Upper lobe of right lung (tissue), 1 donor: ENCODE data around the gene RNF220. TPM values are rescaled to one million over a fixed set of nuclear protein-coding genes. Genes with fewer than 3 reads are reported as not detected.

Experiments
- ATAC-seq: fragments of 200-7000 bp; cut with Tn5 transposase; one replicate; pipeline ENCODE4 v1.9.1; 2020; ENCODE audit warnings: mild to moderate bottlenecking, moderate library complexity
- DNase-seq: peaks from one replicate; pipeline ENCODE4 v3.0.0-alpha.2; 2020
- H3K27ac ChIP-seq: fragments of 200-600 bp; one replicate; pipeline ENCODE4 v1.8.0; 2022
- H3K27me3 ChIP-seq: fragments of 200-600 bp; one replicate; pipeline ENCODE4 v1.8.0; 2022; ENCODE audit warnings: mild to moderate bottlenecking
- H3K36me3 ChIP-seq: fragments of 200-600 bp; one replicate; pipeline ENCODE4 v1.8.0; 2022
- H3K4me1 ChIP-seq: fragments of 200-600 bp; one replicate; pipeline ENCODE4 v1.8.0; 2022
- H3K4me3 ChIP-seq: fragments of 200-600 bp; one replicate; pipeline ENCODE4 v1.8.0; 2022; ENCODE audit warnings: mild to moderate bottlenecking
- H3K9me3 ChIP-seq: fragments of 200-600 bp; one replicate; pipeline ENCODE4 v1.8.0; 2022
- intact Hi-C: fragments of 100-400 bp; cut with DNase I; formaldehyde crosslinking; loops from one replicate; pipeline ENCODE4 v1.11.0; 2022
- total RNA-seq: library from RNA; stranded (reverse); fragmentation: NEBNext Ultra II Directional; extraction: Animal tissue kit (Norgen Biotek cat#: 25700); gene quantifications from one replicate; pipeline ENCODE4 v1.2.1, GENCODE V29; 2021
- TF ChIP-seq, protein P1 (sequence below): fragments of 200-600 bp; IDR thresholded peaks from one replicate; pipeline ENCODE4 v1.8.0; 2022; ENCODE audit warnings: antibody characterized with exemption
- donor health status: DM: no; HTN: yes; CAD: no; lungs with severe emphysema.

RNF220 gene
- total RNA-seq, 1 donor from 2014 or later = 72.6 TPM

DNA sequence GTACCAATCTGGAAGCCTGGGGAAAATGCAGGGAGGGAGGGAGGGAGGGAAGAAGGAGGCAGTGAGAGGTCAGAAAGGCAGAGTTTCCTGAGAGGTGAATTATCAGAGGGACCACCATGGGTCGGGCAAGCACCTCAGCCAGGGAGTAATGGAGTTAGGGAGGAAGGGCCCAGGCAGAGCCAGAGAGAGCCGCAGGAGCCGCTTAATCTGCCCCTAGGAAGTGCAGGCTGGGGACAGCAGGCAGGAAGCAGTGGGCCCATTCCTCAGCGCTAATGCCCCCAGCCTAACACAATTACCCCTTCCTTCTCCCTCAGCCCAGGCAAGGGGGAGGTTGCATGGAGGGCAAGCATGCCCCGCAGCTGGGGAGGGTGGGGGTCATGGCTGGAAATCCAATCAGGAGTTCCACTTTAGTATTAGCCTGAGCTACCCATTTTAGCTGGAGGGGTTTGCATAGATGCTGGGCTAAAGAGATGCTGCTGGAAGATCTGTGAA is 160.2 kb downstream of the RNF220 start:
- TF ChIP-seq, protein P1, sequence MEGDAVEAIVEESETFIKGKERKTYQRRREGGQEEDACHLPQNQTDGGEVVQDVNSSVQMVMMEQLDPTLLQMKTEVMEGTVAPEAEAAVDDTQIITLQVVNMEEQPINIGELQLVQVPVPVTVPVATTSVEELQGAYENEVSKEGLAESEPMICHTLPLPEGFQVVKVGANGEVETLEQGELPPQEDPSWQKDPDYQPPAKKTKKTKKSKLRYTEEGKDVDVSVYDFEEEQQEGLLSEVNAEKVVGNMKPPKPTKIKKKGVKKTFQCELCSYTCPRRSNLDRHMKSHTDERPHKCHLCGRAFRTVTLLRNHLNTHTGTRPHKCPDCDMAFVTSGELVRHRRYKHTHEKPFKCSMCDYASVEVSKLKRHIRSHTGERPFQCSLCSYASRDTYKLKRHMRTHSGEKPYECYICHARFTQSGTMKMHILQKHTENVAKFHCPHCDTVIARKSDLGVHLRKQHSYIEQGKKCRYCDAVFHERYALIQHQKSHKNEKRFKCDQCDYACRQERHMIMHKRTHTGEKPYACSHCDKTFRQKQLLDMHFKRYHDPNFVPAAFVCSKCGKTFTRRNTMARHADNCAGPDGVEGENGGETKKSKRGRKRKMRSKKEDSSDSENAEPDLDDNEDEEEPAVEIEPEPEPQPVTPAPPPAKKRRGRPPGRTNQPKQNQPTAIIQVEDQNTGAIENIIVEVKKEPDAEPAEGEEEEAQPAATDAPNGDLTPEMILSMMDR = no peak
- H3K27me3 ChIP-seq = no peaks in the 10 kb centered on the region
- ATAC-seq = no peak

DNA sequence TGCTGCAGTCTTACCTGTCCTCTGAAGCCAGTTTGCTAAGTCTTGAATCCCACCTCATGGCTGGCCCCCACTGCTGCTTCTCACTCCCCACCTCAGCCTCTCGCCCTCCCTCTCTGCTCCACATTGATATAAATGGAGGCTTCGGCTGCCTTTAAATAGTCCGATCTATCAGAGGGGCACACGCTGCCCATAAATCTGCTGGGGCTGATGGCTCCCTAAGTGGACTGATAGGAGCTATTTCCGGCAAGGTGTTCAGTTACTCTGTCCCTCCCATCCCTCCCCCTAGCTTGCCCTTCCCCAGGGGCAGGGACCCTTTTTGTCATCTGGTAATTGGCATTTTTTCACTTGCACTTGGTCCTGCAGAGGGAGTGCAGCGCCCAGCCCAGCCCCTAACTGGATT is 160.8 kb downstream of the RNF220 start:
- Histone ChIP-seq H3K9me3 (no peaks in the 10 kb centered on the region), H3K27me3 (no peaks in the 10 kb centered on the region), H3K4me3 (no peak overlapping the region), H3K27ac (no peak overlapping the region), H3K36me3 (no peaks in the 10 kb centered on the region), H3K4me1 (no peaks in the 10 kb centered on the region)
- no peak for DNase-seq
- ATAC-seq = no peak
- TF ChIP-seq, protein P1 = no peak
- intact Hi-C loops = no loop called here

More for the DNA sequence above, 160.2 kb downstream of the RNF220 start:
- no peak overlapping the region for H3K27ac ChIP-seq
- no peak for DNase-seq
- no peak overlapping the region for H3K4me3 ChIP-seq
- H3K36me3 ChIP-seq = no peaks in the 10 kb centered on the region
- intact Hi-C loops = no loop called here
- no peaks in the 10 kb centered on the region for H3K9me3 ChIP-seq
- H3K4me1 ChIP-seq = no peaks in the 10 kb centered on the region

DNA sequence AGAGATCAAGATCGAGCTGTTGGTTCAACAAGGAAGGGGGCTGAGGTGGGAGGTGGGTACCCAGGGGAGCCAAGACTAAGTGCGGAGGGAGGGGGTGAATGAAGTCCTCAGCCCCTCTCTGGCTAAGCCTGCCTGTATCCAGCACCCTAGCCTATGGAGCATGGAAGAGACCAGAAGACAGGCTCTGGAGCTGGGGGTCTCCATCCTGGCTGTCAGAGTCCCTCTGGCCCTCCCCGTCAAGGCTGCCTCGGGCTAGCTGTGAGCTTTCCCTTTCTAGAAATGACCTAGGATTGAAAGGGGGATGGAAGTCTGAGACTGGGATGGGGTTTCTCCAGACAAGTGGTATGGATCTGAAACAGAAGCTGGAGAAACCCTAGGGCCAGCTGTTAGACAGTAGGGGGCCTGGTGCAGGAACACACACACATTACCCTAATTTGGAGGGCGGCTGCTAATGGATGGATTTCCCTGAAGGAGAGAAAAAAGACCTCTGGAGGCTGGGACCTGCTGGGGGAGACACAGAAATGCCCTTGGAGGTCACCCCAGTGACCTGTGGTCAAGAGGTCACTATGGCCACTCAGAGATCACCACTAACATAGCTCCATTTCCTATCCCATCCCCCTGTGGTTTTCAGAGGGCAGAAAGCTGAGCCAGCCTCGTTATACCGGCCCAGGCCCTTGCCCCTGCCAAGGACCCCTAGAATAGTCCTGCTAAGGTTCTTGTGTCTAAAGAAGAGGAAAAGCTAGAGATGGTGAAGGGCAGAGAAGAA is 161.4 kb downstream of the RNF220 start:
- intact Hi-C loops = no loop called here
- TF ChIP-seq, protein P1 = no peak
- Histone ChIP-seq H3K4me3 (no peak overlapping the region), H3K27me3 (no peaks in the 10 kb centered on the region), H3K9me3 (no peaks in the 10 kb centered on the region), H3K27ac (no peak overlapping the region), H3K36me3 (no peaks in the 10 kb centered on the region), H3K4me1 (no peaks in the 10 kb centered on the region)
- no peak for DNase-seq
- no peak for ATAC-seq

DNA sequence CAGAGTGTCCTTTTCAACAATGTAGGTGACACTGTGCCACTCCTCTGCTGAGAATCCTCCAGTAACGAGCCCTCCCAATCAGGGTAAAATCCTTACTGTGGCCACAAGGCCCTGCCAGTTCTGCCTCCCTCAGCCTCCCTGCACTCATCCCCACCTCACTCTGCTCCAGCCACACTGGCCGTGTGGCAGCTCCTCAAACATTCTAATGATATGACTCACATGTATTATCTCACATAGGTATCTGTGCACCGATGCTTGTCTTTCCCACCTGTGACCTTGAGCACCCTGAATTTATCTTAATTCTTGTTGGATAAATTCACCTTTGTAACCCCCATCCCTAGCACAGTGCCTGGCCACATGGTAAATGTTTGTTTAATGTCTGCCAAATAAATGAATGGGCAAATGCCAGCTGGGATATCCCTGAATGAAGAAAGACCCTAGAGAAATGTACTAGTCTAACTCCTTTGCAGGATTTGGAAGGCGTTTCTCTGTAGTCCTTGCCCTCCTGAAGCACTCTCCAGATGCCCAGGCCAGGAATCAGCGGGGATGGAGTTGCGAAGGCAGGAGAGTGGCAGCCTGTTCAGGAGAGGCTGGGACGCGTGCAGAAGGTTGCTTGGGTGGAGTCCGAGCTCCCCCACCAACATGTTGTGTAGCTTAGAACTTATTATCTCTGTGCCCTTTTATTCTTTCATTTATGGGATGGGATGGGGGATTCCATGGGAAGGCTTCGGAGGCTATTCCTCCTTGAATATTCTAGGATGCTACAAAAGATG is 163.3 kb downstream of the RNF220 start:
- Histone ChIP-seq H3K27me3 (no peaks in the 10 kb centered on the region), H3K9me3 (no peaks in the 10 kb centered on the region), H3K4me1 (no peaks in the 10 kb centered on the region), H3K27ac (no peak overlapping the region), H3K36me3 (no peaks in the 10 kb centered on the region), H3K4me3 (no peak overlapping the region)
- TF ChIP-seq, protein P1 = no peak
- ATAC-seq (no peak), DNase-seq (no peak)
- intact Hi-C loops = no loop called here

DNA sequence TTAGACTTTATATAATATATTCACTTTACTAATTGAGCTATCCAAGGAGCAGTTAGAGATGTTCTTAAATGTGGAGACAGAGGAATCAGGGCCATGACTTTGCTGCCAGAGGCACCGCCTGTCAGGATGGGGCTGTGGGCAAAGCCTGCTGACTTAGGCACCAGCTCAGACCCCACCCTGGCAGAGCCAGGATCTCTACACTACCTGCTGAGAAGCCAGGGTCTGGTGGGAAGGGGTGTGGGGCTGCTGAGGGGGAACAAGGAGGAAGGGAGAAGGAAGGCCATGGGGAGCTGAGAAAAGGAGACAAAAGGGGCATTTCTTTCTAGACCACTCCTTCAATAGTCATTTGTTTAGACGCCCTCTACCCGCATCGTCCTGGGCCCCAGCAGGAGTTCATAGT is 164.4 kb downstream of the RNF220 start:
- H3K36me3 ChIP-seq = no peaks in the 10 kb centered on the region
- H3K4me3 ChIP-seq = no peak overlapping the region
- H3K27ac ChIP-seq = no peak overlapping the region
- no peak for DNase-seq
- H3K9me3 ChIP-seq = no peaks in the 10 kb centered on the region
- ATAC-seq = no peak
- TF ChIP-seq, protein P1 = no peak
- no peaks in the 10 kb centered on the region for H3K4me1 ChIP-seq
- intact Hi-C loops = no loop called here
- no peaks in the 10 kb centered on the region for H3K27me3 ChIP-seq
